SHP77 (cell line): ENCODE data around the gene ACOT7.

ENCODE experiments used
- DNase-seq, 2 experiments: peaks; one replicate each; lab custom pipeline; 2025; lab: John Stamatoyannopoulos, UW

ACOT7 gene

GRCh38 chr1:6360517-6361070 is 33.0 kb downstream of the ACOT7 start:
- DNase-seq, result no peak

DNA sequence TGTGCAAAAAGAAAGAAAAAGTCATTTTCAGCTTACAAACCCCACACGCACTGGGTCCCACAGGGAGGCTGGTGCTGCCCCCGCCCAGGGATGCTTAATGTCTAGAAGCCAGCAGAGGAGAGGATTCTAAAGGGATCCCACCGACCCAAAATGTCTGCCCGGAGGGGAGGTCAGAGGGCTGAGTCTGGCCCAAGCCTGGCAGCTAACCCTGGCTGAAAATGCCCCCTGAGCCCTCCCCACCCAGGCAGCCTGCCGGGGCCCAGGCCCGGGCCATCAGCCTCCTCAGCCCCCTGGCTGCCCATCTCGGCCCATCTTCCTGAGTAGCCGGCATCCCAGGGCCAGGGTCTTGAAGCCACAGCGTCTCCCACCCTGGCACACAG is 33.5 kb downstream of the ACOT7 start:
- no peak for DNase-seq

GRCh38 chr1:6359216-6360116 is 34.1 kb downstream of the ACOT7 start:
- DNase-seq, result no peak

GRCh38 chr1:6358757-6359201 is 34.8 kb downstream of the ACOT7 start:
- no peak for DNase-seq

- no peak for DNase-seq
Observed at GRCh38 chr1:6358144-6358624, 35.4 kb downstream of the ACOT7 start.

- no peak for DNase-seq
Observed at GRCh38 chr1:6357243-6357936, 36.2 kb downstream of the ACOT7 start.

DNA sequence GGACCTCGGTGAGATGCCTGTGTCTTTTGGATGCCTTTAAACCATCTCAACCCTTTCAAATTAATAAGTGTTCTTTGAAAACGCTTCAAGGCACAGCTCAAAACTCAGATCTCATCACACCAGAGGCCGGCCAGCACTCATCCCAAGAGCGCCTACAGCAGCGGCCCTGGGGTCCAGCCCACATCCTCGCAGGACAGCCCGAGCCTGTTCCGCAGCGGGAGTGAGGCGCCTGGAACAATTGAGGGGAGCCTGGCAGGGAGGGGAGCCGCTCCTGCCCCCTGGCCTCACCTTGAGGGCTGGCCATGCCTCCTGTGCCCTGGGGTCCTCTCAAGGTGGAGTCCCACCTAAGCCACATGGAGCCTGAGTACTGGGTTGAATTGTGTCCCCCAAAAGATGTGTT is 37.9 kb downstream of the ACOT7 start:
- DNase-seq, result no peak

DNA sequence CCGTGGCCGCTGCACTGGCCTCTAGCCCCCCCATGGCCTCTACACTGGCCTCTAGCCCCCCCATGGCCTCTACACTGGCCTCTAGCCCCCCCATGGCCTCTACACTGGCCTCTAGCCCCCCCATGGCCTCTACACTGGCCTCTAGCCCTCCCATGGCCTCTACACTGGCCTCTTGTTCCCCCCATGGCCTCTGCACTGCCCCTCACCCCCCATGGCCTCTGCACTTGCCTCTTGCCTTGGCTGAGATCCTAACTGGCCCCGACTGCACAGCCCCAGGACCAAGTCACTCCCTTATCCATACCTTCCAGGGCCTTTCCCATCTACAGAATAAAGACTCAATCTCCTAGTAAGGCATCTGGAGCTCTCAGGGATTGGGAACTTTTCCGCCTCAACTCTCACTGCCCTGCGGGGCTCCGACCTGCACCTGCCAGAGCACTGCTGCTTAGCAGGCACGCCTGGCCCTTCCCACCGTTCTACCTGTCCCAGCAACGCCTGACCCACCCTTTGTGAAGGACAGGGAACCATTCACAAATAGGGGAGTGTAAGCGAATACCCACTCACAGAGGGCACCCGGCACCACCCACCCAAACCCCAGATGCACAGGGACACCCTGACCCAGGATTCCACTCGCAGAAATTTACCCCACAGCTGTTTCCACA is 38.8 kb downstream of the ACOT7 start:
- DNase-seq, result no peak

DNA sequence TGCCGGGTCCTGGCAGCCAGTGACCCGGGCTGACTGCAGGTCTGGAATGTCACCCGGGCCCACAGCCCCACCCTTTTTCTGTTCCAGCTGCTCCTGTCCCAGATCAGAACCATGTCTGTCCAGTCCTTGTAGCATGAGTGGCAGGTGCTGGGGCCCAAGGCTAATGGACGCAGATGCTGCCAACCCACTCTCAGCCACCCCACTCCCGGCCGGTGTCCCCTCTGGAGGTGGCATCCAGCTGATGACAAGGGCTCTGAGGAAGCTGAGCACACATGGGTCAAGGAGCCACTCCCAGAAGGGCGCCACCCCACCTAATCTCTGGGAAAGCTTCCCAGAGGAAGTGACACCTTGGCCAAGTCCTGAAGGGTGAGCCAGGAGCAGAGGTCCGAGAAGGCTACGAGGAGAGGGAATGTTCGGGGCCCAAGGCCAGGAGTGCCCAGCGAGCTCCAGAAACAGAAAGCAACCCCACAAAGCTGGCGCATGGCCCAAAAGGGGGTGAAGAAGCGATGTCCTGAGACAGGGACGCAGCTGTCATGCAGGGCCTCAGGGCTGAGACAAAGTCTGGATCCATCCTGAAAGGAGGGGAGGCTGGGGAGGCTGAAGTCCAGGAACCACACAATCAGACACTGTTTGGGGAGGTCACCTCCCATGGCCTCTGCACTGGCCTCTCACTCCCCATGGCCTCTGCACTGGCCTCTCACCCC is 39.5 kb downstream of the ACOT7 start:
- DNase-seq, result no peak

GRCh38 chr1:6353619-6353954 is 40.0 kb downstream of the ACOT7 start:
- no peak for DNase-seq

- peak; percentile 35 to 39 for DNase-seq
Observed at GRCh38 chr1:6352138-6352563, 41.4 kb downstream of the ACOT7 start.

GRCh38 chr1:6351480-6352137 is 42.0 kb downstream of the ACOT7 start:
- DNase-seq, result peak; percentile 63 to 86

DNA sequence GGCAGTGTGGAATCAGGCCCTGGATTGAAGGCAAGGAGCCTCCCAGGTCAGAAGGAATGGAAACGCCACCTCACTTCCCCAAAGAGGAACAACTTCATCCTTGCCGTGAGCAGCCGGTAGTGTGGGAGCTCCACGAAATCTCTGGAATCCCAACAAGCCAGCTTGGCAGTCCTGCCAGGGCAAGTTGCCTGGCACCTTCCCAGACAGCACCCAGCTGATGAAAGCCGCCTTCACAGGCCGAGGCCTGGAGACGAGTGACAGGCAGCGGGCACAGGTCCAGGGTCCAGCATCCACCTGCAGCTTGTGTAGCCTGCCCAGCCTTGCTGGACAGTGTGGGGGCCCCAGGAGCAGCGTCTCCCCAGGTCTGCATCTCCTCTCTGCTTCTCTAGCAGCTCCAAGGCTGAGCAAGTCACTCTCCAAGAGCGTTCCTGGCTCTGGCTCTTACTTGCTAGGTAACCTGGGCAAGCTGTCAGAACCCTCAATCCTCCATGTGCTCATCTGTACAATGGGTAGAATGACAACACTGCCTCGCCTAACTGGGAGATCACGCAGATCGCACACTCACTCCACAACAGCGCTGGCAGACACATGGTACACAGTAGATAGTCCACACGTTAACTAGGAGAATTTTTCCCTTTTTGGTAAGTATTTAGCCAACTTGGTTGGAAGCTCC is 43.0 kb downstream of the ACOT7 start:
- DNase-seq, result no peak

DNA sequence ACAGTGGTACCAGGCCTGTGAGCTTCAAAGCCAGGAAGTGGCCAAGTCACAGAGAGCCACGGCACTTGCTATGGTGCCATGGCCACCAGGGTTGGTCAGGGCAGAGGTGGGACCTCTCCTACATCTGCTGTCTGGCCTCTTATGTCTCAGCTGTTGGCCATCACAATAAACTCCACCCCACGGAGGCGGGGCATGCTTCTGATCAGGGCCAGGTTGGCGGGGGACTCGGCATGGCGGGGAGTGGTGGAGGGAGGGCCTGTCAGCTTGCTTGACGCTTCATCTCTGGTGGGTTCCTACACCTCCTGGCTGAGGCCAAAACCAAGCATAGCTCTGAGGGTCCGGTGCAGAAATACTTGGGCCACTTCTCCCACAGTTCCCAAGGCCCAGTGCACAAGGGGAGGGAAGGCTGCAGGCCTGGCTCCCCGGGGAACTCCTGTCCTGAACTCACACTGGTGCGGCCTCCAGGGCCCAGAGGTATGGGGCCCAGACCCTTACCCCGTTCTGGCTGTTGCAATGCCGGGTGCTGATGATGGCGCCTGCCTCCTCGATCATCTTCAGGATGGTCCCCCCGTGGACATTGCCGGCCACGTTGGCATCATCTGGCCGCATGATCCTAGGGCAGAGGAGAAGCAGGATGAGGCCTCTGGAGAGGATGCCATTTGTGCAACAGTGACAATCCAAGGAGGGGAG is 44.2 kb downstream of the ACOT7 start:
- no peak for DNase-seq

GRCh38 chr1:6348511-6349191 is 44.9 kb downstream of the ACOT7 start:
- no peak for DNase-seq

DNA sequence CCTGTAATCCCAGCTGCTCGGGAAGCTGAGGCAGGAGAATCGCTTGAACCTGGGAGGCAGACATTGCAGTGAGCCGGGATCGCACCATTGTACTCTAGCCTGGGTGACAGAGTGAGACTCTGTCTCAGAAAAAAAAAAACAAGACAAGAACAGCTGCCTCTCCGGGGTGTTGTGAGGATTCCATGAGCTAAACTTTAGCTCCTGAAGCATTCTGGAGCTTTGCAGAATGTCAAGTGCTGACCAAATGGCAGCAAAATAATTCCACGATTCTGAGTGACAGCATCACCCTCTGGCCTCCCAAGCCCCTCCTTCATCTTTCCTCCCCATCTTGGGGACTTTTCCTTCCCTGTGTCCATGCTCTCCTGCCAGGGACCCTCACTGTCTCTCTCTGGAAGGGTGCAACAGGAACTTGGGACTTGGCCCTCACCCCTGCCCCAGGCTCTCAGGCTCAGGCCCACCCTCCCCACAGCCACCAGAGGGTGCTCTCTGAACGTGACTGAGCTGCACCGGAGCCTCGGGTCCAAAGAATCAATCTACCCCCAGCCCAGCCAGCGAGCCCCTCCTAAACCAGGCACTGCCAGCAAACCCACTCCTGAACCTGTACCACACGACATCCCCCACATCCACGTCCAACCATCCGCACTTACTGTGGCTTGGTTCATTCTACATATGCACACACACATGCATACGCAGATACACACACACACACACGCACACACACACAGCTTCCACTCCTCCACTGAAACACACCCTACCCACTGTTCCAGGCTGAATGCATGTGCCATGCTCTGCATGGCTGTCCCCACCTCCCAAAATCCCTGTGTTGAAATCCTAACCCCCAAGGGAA is 45.7 kb downstream of the ACOT7 start:
- peak; percentile 24 to 45 for DNase-seq

GRCh38 chr1:6345460-6345859 is 48.1 kb downstream of the ACOT7 start:
- DNase-seq, result no peak

GRCh38 chr1:6345009-6345408 is 48.6 kb downstream of the ACOT7 start:
- DNase-seq, result no peak
